Gastroesophageal sphincter (tissue), 3 donors: Measurements from ENCODE around the gene NUDT17.

Source experiments
- CTCF ChIP-seq, 4 experiments: fragments of 200-600 bp in 2 of 4; fragments of 450-650 bp in 2 of 4; sonication (generic) in 1 of 4; IDR thresholded peaks; one replicate each; pipeline ENCODE4 v1.5.1; 2017 to 2019; ENCODE audit warnings: antibody characterized with exemption in 4 of 4, mild to moderate bottlenecking in 2 of 4, moderate library complexity in 2 of 4
- EP300 ChIP-seq: sonication (generic); formaldehyde crosslinking; IDR thresholded peaks from one replicate; pipeline ENCODE4 v1.6.1; 2017; ENCODE audit warnings: antibody characterized with exemption, mild to moderate bottlenecking
- POLR2A ChIP-seq, 2 donors: fragments of 450-650 bp; IDR thresholded peaks; one replicate each; pipeline ENCODE4 v1.6.1; 2017; ENCODE audit warnings: antibody characterized with exemption in 2 of 2, mild to moderate bottlenecking in 2 of 2, moderate library complexity in 1 of 2
- POLR2AphosphoS5 ChIP-seq: sonication (generic); formaldehyde crosslinking; IDR thresholded peaks from one replicate; pipeline ENCODE4 v1.6.1; 2017; ENCODE audit warnings: antibody characterized with exemption

GRCh38 chr1:145858901-145859490 lies 13.6 kb downstream of the NUDT17 start, which contains the start of gene PIAS3:
- TF ChIP-seq CTCF (IDR thresholded peaks at IDR 0.05) (no peak), POLR2A (IDR thresholded peaks at IDR 0.05) (peak; percentile 54 to 62), POLR2AphosphoS5 (peak; percentile 83), EP300 (no peak)
